Testis (tissue), 2 donors: Measurements from ENCODE around the gene CEP152.

Experiments used
- POLR2A ChIP-seq: fragments of 450-650 bp; IDR thresholded peaks from one replicate; pipeline ENCODE4 v1.6.1; 2017; ENCODE audit warnings: antibody characterized with exemption, mild to moderate bottlenecking, moderate library complexity
- TF ChIP-seq, protein P1 (sequence below), 3 experiments: fragments of 450-650 bp in 2 of 3; fragments of 200-600 bp in 1 of 3; sonication (generic) in 1 of 3; IDR thresholded peaks; one replicate each; pipeline ENCODE4 v1.5.1; 2016 to 2019; ENCODE audit warnings: antibody characterized with exemption in 3 of 3, mild to moderate bottlenecking in 2 of 3, moderate library complexity in 1 of 3

DNA sequence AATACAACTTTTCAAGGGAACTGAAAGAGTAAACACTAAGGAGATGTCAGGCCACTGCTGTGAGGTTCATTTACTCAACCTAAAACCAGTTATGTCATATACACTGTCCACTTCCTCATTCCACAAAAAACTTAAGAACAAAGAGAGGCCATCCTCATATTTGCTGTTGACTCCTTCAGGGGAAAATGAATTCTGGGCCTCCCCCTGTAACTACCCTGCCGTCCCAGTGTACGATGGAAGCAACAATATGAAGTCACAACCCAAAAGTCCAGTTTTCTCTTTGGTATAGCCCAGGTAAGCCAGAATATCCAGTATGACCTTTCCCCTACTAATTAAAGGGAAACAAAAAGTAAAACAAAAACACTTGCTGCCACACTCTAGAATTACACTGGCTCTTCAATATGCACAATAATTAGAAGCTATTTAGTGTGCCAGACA lies 16.2 kb downstream of the CEP152 start:
- TF ChIP-seq, protein P1, sequence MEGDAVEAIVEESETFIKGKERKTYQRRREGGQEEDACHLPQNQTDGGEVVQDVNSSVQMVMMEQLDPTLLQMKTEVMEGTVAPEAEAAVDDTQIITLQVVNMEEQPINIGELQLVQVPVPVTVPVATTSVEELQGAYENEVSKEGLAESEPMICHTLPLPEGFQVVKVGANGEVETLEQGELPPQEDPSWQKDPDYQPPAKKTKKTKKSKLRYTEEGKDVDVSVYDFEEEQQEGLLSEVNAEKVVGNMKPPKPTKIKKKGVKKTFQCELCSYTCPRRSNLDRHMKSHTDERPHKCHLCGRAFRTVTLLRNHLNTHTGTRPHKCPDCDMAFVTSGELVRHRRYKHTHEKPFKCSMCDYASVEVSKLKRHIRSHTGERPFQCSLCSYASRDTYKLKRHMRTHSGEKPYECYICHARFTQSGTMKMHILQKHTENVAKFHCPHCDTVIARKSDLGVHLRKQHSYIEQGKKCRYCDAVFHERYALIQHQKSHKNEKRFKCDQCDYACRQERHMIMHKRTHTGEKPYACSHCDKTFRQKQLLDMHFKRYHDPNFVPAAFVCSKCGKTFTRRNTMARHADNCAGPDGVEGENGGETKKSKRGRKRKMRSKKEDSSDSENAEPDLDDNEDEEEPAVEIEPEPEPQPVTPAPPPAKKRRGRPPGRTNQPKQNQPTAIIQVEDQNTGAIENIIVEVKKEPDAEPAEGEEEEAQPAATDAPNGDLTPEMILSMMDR (IDR thresholded peaks at IDR 0.05) = no peak
- no peak for TF ChIP-seq POLR2A
